Small intestine (tissue), 16 donors: ENCODE data around the gene TEKT2. TPM values are rescaled to one million over a fixed set of nuclear protein-coding genes. Genes with fewer than 3 reads are reported as not detected.

ENCODE experiments used
- DNase-seq, 2 donors: peaks; one replicate each; pipeline versions ENCODE4 v3.0.0 to v3.0.0-alpha.2; 2013
- FAIRE-seq: peaks from 2 replicates; lab custom pipeline; 2012; peaks lifted over from hg19 to GRCh38; lab: Jason Lieb, UNC
- H3K27ac ChIP-seq, 3 donors: one replicate each; pipeline ENCODE4 v1.5.1; 2013; ENCODE audit warnings: low read length in 2 of 3, mild to moderate bottlenecking in 2 of 3, control low read depth in 1 of 3, inconsistent platforms in 1 of 3, low read depth in 1 of 3, moderate library complexity in 1 of 3
- H3K27me3 ChIP-seq, 3 donors: one replicate each; pipeline ENCODE4 v1.6.1; 2013; ENCODE audit warnings: low read length in 3 of 3, inconsistent platforms in 1 of 3; ENCODE audit not compliant: control insufficient read depth in 3 of 3, insufficient read depth in 3 of 3
- H3K36me3 ChIP-seq, 3 donors: one replicate each; pipeline ENCODE4 v1.6.1; 2013; ENCODE audit warnings: low read length in 3 of 3, inconsistent platforms in 1 of 3, low read depth in 1 of 3, mild to moderate bottlenecking in 1 of 3, moderate library complexity in 1 of 3; ENCODE audit not compliant: control insufficient read depth in 3 of 3, insufficient read depth in 2 of 3
- H3K4me1 ChIP-seq, 3 donors: one replicate each; pipeline ENCODE4 v1.6.1; 2013; ENCODE audit warnings: low read length in 2 of 3, inconsistent platforms in 1 of 3, low read depth in 1 of 3, mild to moderate bottlenecking in 1 of 3, moderate library complexity in 1 of 3; ENCODE audit not compliant: control insufficient read depth in 3 of 3, insufficient read depth in 2 of 3
- H3K4me3 ChIP-seq, 3 donors: one replicate each; pipeline ENCODE4 v1.5.1; 2013; ENCODE audit warnings: low read length in 3 of 3, control low read depth in 1 of 3, inconsistent platforms in 1 of 3, low read depth in 1 of 3, mild to moderate bottlenecking in 1 of 3, moderate library complexity in 1 of 3
- H3K9me3 ChIP-seq, 2 donors: one replicate each; pipeline ENCODE4 v1.6.1; 2013; ENCODE audit warnings: low read depth in 1 of 2, low read length in 1 of 2; ENCODE audit not compliant: control insufficient read depth in 2 of 2, insufficient read depth in 1 of 2
- WGBS, 3 donors: extraction: QIAGEN DNeasy Blood & Tissue Kit; methylation state at CpG; one replicate each; pipeline ENCODE4 v1.1.7; 2013; 5-methylcytosine and 5-hydroxymethylcytosine counted together
- long read RNA-seq, 10 donors: transcript quantifications; one replicate each; lab custom pipeline, GENCODE V29; 2026
- polyA plus RNA-seq, 4 donors: library from polyadenylated mRNA; stranded (reverse) in 3 of 4; unstranded in 1 of 4; fragments of 200-250 nt in 3 of 4; fragments of 120-200 nt in 1 of 4; gene quantifications; one replicate each; pipeline versions ENCODE4 v1.2.1 to v1.2.3, GENCODE V29; 2013
- donor health status: healthy with polysubstance abuse.
- donor health status: control.
- donor health status: control.
- donor health status: Bipolar disorder and iron deficiency.
- donor health status: healthy.

TEKT2 gene, protein sequence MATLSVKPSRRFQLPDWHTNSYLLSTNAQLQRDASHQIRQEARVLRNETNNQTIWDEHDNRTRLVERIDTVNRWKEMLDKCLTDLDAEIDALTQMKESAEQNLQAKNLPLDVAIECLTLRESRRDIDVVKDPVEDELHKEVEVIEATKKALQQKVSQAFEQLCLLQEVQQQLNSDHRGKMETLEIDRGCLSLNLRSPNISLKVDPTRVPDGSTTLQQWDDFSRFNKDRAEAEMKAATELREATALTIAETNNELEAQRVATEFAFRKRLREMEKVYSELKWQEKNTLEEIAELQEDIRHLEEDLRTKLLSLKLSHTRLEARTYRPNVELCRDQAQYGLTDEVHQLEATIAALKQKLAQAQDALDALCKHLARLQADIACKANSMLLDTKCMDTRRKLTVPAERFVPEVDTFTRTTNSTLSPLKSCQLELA
- under 1 TPM in 2 of 4 donors, not detected in 2; 0.18 to 0.44 TPM for polyA plus RNA-seq
- long read RNA-seq, donor 1, result 0 reads
- long read RNA-seq, donor 2, result 0 reads
- long read RNA-seq, donor 3, result 0 reads
- long read RNA-seq, donor 4, result 0 reads
- long read RNA-seq, donor 5, result 0 reads
- long read RNA-seq, donor 6, partial matches to known transcripts, result 0 of 1 reads
- long read RNA-seq, donor 6, other reads (novel, unspliced or antisense), result 0 of 1 reads
- long read RNA-seq, donor 7, result 0 reads
- long read RNA-seq, donor 8, result 0 reads
- long read RNA-seq, donor 9, result 0 reads
- long read RNA-seq, donor 10, result 0 reads

DNA sequence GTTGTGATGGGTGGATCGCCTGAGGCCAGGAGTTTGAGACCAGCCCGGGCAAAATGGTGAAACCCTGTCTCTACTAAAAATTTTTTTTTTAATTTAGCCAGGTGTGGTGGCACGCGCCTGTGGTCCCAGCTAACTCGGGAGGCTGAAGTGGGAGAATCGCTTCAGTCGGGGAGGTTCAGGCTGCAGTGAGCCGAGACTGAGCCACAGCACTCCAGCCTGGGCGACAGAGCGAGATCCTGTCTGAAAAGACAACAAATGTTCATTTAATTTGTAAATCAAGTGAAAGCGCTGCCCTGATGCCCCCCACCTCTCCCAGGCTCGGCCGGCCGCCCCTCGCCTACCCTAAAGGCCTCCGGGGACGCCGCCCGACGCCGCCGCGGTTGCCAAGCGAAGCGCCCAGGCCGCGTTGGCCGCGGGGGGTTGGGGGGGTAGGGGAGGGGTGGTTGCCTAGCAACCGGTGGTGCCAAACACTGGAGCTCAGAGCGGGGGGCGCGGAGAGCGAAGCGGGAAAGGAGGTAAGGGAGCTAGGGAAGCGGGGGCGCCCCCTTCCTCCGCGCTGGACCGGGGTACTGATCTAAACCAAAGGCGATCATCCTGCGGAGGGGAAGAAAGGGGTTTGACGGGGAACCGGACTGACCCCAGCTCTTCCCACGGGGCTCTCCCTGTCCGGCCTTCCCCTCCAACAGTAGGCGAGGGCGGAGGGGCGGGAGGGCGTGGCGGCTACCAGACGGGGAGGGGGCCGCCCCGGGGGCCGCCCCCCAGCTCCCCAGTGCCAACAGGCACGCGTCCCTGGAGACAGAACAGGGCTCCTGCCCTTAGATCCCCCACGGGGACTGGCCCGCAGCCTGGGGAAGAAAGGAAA lies at the start of gene TEKT2:
Gene TEKT2 (plus strand): TSS at position 460 of the 862 bp plus-strand sequence. CDS start 828 bp downstream, outside the sequence.
- 14 to 23% (median 19%) methylated on average over 45 to 59 of the region's 59 CpGs for WGBS, 3 donors
- H3K27ac ChIP-seq, result peak within 1 kb of the TSS in 1 of 3 donors; percentile 6
- peak within 1 kb of the TSS in 2 of 3 donors; percentile 28 to 51 for H3K4me3 ChIP-seq
- H3K27me3 ChIP-seq, result peaks cover 0 to 7% (median 3%) of the 10 kb centered on the region in 3 donors
- DNase-seq (peak in 1 of 2 donors; percentile 66), FAIRE-seq (no peak)
- H3K4me1 ChIP-seq, result peaks cover 0 to 7% (median 2%) of the 10 kb centered on the region in 3 donors
- H3K9me3 ChIP-seq, result no peaks in the 10 kb centered on the region
- H3K36me3 ChIP-seq, result peaks cover 0 to 4% (median 0%) of the 10 kb centered on the region in 3 donors

GRCh38 chr1:36034692-36035091 lies 49.2 kb upstream of the TEKT2 start:
- H3K9me3 ChIP-seq, result no peaks in the 10 kb centered on the region
- H3K36me3 ChIP-seq, result peaks cover 4 to 27% (median 5%) of the 10 kb centered on the region in 3 donors
- no peak for FAIRE-seq
- no peaks in the 10 kb centered on the region for H3K4me1 ChIP-seq
- H3K27ac ChIP-seq, result no peak overlapping the region
- H3K27me3 ChIP-seq, result no peaks in the 10 kb centered on the region
- DNase-seq, result no peak
- H3K4me3 ChIP-seq, result no peak overlapping the region

DNA sequence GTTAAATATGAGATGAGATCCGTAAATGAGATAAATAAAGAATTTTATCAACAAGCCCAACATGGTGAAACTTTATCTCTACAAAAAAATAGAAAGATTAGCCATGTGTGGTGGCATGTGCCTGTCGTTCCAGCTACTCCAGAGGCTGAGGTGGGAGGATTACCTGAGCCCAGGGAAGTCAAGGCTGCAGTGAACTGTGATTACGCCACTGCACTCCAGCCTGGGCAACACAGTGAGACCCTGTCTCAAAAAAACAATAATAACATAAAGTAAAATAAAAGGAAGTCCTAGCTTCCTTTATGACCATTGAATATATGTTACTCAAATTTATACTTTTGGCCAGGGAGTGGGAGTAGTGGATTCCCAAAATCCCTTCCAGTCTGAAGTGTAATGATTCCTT lies 48.7 kb upstream of the TEKT2 start:
- Histone ChIP-seq H3K4me3 (no peak overlapping the region), H3K9me3 (no peaks in the 10 kb centered on the region), H3K4me1 (no peaks in the 10 kb centered on the region), H3K27ac (no peak overlapping the region), H3K36me3 (peaks cover 5 to 25% (median 5%) of the 10 kb centered on the region in 3 donors), H3K27me3 (no peaks in the 10 kb centered on the region)
- 88 to 95% (median 89%) methylated on average over 3 of the region's 3 CpGs for WGBS, 3 donors
- FAIRE-seq, result no peak
- no peak for DNase-seq

DNA sequence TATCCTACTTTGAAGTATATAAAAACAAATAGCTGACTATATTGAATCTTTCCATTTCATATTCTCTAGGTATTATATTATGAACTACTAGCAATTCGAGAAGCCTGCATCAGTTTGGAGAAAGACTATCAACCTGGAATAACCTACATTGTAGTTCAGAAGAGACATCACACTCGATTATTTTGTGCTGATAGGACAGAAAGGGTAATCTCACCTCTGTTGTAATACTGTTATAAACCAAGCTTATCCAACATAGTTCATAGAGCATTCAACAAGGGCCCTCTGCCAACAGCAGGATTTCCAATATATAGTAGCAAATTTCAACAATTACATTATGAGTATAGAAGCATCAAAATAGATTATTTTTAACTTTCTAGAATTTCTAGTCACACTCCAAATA lies 43.7 kb upstream of the TEKT2 start:
- Histone ChIP-seq H3K36me3 (peaks cover 2 to 28% (median 5%) of the 10 kb centered on the region in 3 donors), H3K27me3 (no peaks in the 10 kb centered on the region), H3K4me3 (no peak overlapping the region), H3K4me1 (no peaks in the 10 kb centered on the region), H3K9me3 (no peaks in the 10 kb centered on the region), H3K27ac (no peak overlapping the region)
- no peak for FAIRE-seq
- 56 to 76% (median 67%) methylated on average over 2 of the region's 2 CpGs for WGBS, 3 donors
- DNase-seq, result peak in 1 of 2 donors; percentile 23

DNA sequence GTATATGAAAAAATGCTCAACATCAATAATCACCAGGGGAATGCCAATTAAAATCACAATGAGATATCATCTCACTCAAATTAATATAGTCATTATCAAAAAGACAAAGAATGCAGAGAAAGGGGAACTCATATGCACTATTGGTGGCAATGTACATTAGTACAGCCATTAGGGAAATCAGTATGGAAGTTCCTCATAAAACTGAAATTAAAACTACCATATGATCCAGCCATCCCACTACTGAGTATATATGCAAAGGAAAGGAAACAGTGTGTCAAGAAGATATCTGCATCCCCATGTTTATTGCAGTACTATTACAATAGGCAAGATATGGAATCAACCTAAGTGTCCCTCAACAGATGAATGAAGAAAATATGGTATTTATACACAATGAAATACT lies 32.1 kb upstream of the TEKT2 start:
- no peak overlapping the region for H3K27ac ChIP-seq
- peaks cover 0 to 9% of the 10 kb centered on the region in 2 donors for H3K9me3 ChIP-seq
- DNase-seq (no peak), FAIRE-seq (no peak)
- H3K4me1 ChIP-seq, result no peaks in the 10 kb centered on the region
- H3K36me3 ChIP-seq, result peaks cover 3 to 20% (median 10%) of the 10 kb centered on the region in 3 donors
- H3K4me3 ChIP-seq, result no peak overlapping the region
- no peaks in the 10 kb centered on the region for H3K27me3 ChIP-seq

GRCh38 chr1:36053978-36054377 lies 29.9 kb upstream of the TEKT2 start:
- Histone ChIP-seq H3K36me3 (peaks cover 0 to 8% (median 6%) of the 10 kb centered on the region in 3 donors), H3K27me3 (no peaks in the 10 kb centered on the region), H3K4me1 (no peaks in the 10 kb centered on the region), H3K4me3 (no peak overlapping the region), H3K9me3 (no peaks in the 10 kb centered on the region), H3K27ac (no peak overlapping the region)
- DNase-seq (no peak), FAIRE-seq (no peak)

- DNase-seq, result no peak
- no peaks in the 10 kb centered on the region for H3K4me1 ChIP-seq
- no peak overlapping the region for H3K27ac ChIP-seq
- no peak overlapping the region for H3K4me3 ChIP-seq
- no peaks in the 10 kb centered on the region for H3K27me3 ChIP-seq
- no peaks in the 10 kb centered on the region for H3K9me3 ChIP-seq
- WGBS, 3 donors, result 89 to 97% (median 89%) methylated on average over 5 of the region's 5 CpGs
- no peak for FAIRE-seq
- peaks cover 0 to 6% (median 5%) of the 10 kb centered on the region in 3 donors for H3K36me3 ChIP-seq
Measured at GRCh38 chr1:36055706-36056105, 28.2 kb upstream of the TEKT2 start.

DNA sequence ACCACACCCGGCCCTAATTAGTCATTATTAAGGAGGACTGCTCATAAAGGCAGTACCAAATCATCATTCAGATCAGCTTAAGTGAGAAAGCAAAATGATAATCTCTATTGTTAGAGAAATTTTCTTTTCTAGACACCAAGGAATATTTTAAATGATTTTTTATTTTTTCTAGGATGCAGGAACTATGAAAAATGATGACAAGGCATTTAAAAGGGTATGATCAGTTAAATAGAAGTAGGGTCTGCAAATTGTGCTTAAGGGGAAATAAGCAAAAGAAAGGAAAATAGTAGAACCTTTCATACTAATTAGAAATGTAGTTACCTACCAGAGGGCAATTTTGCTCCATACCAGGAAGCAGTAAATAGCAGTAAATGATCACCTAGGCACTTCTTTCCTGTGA lies 21.6 kb upstream of the TEKT2 start:
- Histone ChIP-seq H3K27ac (no peak overlapping the region), H3K36me3 (peaks cover 0 to 4% (median 0%) of the 10 kb centered on the region in 3 donors), H3K27me3 (no peaks in the 10 kb centered on the region), H3K4me3 (no peak overlapping the region), H3K9me3 (no peaks in the 10 kb centered on the region), H3K4me1 (no peaks in the 10 kb centered on the region)
- WGBS, 3 donors, result 93 to 100% (median 93%) methylated on average over 1 of the region's 1 CpG
- DNase-seq (no peak), FAIRE-seq (no peak)
